ENCODE results near the gene MYRIP. TPM values are rescaled to one million over a fixed set of nuclear protein-coding genes. Genes with fewer than 3 reads are reported as not detected.

Gene MYRIP
- total and polyA plus RNA-seq, 10 of the 15 experiments (the other 5 are each of a cell fraction or from before 2014, with no cell fraction given): 0.03 to 0.08 (median 0.04) TPM; not detected in 6

DNA sequence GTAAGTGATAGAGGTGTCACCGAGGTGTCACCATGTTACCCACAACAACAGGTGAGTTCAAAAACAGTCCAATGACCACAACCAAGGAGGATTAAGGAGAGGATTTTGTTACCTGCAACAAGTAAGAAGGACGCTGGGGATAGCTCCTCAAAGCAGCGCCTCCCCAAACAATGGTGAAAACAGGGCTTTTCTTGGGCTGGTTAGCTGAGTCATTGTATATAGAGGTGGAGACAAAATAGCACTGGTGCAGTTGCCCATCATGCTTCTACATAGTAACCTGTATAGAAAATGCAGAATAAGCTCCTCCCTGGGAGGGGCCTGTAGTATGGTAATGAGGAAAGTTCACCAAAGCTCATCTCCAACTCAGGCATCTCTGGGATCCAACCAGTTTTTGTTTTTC lies 383.2 kb downstream of the MYRIP start (continued):
- TF ChIP-seq, protein P1, sequence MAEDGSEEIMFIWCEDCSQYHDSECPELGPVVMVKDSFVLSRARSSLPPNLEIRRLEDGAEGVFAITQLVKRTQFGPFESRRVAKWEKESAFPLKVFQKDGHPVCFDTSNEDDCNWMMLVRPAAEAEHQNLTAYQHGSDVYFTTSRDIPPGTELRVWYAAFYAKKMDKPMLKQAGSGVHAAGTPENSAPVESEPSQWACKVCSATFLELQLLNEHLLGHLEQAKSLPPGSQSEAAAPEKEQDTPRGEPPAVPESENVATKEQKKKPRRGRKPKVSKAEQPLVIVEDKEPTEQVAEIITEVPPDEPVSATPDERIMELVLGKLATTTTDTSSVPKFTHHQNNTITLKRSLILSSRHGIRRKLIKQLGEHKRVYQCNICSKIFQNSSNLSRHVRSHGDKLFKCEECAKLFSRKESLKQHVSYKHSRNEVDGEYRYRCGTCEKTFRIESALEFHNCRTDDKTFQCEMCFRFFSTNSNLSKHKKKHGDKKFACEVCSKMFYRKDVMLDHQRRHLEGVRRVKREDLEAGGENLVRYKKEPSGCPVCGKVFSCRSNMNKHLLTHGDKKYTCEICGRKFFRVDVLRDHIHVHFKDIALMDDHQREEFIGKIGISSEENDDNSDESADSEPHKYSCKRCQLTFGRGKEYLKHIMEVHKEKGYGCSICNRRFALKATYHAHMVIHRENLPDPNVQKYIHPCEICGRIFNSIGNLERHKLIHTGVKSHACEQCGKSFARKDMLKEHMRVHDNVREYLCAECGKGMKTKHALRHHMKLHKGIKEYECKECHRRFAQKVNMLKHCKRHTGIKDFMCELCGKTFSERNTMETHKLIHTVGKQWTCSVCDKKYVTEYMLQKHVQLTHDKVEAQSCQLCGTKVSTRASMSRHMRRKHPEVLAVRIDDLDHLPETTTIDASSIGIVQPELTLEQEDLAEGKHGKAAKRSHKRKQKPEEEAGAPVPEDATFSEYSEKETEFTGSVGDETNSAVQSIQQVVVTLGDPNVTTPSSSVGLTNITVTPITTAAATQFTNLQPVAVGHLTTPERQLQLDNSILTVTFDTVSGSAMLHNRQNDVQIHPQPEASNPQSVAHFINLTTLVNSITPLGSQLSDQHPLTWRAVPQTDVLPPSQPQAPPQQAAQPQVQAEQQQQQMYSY (CRISPR knock-in tag; IDR thresholded peaks at IDR 0.05): no peak
- TF ChIP-seq SMAD1 (IDR thresholded peaks at IDR 0.05; ENCODE audit: low read depth, partially characterized antibody) (no peak), BHLHE40 (IDR thresholded peaks at IDR 0.05; ENCODE audit: borderline replicate concordance in 1 of 2, low read depth in 2 of 2, low read length in 1 of 2) (no peak)

DNA sequence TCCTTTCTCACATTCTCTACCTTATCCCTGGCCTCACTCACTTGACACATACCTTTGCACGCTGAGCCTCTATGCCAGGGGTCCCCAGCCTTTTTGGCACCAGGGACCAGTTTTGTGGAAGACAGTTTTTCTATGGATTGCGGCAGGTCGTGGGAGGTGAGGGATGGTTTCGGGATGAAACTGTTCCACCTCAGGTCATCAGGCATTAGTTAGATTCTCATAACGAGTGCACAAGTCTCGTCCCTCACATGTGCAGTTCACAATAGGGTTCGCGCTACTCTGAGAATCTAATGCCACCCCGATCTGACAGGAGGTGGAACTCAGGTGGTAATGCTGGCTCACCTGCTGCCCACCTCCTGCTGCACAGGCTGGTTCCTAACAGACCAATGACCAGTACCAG lies 387.6 kb downstream of the MYRIP start:
- FAIRE-seq (no peak), DNase-seq (ENCODE audit: low read depth, low spot score) (no peak), ATAC-seq (no peak)
- in situ Hi-C loops (cut with MboI) (loop anchor here (25.0 kb wide), 1 partner anchor 1690 kb away; no protein-coding TSS in a partner anchor), intact Hi-C loops (cut with micrococcal nuclease; ENCODE audit: unreplicated experiment) (loop anchor here (10.0 kb wide), 1 partner anchor 258 kb away; the partner anchor contains the start of gene RPL14)
- Histone ChIP-seq H3K36me3 (ENCODE audit: control insufficient read depth in 2 of 2, insufficient read depth in 2 of 2, low read length in 1 of 2) (no peaks in the 10 kb centered on the region), H2AFZ (ENCODE audit: control insufficient read depth, low read depth, low read length) (no peak overlapping the region), H3K4me3 (no peak overlapping the region), H3K4me1 (ENCODE audit: control insufficient read depth, insufficient read depth, low read length) (no peaks in the 10 kb centered on the region), H3K27me3 (replicated peaks in 1 of 2; ENCODE audit: control insufficient read depth in 2 of 2, insufficient read depth in 2 of 2, low read length in 1 of 2) (no peaks in the 10 kb centered on the region), H3K79me2 (ENCODE audit: control insufficient read depth, insufficient read depth, low read length) (no peaks in the 10 kb centered on the region), H4K20me1 (ENCODE audit: control insufficient read depth, insufficient read depth) (no peaks in the 10 kb centered on the region), H3K9me3 (replicated peaks; ENCODE audit: control insufficient read depth, insufficient read depth, low read length) (no peaks in the 10 kb centered on the region), H3K9ac (ENCODE audit: control insufficient read depth, insufficient read depth, low read length) (no peak overlapping the region), H3K27ac (ENCODE audit: control insufficient read depth, insufficient read depth) (no peak overlapping the region), H3K4me2 (ENCODE audit: control insufficient read depth, insufficient read depth) (no peak overlapping the region)
- WGBS (ENCODE audit: insufficient coverage, insufficient replicate concordance, low lambda C conversion rate, missing lambda C conversion rate): 51% methylated on average over 9 of the region's 9 CpGs
- SMC1A ChIA-PET (ENCODE audit: uncharacterized antibody, unreplicated experiment): no interaction called here
- no TSS peak for BruUV-seq (replicated peaks)
- CTCF ChIA-PET: interaction anchor here (12.0 kb wide), 1 partner anchor 117 kb away, joined by 317 read pairs; the partner anchor contains the start of gene EIF1B
- POLR2A ChIA-PET: no interaction called here
- RAD21 ChIA-PET (ENCODE audit: unreplicated experiment): no interaction called here
- TF ChIP-seq SIN3A (IDR thresholded peaks at IDR 0.05; ENCODE audit: low read depth, low read length) (no peak), SMC3 (IDR thresholded peaks at IDR 0.05; ENCODE audit: borderline replicate concordance, low read length) (no peak), MYC (IDR thresholded peaks at IDR 0.05; ENCODE audit: insufficient read depth, insufficient read length, insufficient replicate concordance, low read length, severe bottlenecking) (no peak), JUND (IDR thresholded peaks at IDR 0.05; ENCODE audit: low read depth, low read length) (no peak), BCL11A (IDR thresholded peaks at IDR 0.05; ENCODE audit: low read depth, low read length) (no peak), SUZ12 (IDR thresholded peaks at IDR 0.05; ENCODE audit: unreplicated experiment) (no peak), RBBP5 (conservative IDR thresholded peaks at IDR 0.05) (no peak), NFYB (IDR thresholded peaks at IDR 0.05; ENCODE audit: insufficient read depth, low read depth, low read length) (no peak), ATF7 (IDR thresholded peaks at IDR 0.05; ENCODE audit: low read depth) (no peak), MLLT1 (IDR thresholded peaks at IDR 0.05) (no peak), SREBF1 (IDR thresholded peaks at IDR 0.05; ENCODE audit: low read length) (no peak)
- TF ChIP-seq, protein P2, sequence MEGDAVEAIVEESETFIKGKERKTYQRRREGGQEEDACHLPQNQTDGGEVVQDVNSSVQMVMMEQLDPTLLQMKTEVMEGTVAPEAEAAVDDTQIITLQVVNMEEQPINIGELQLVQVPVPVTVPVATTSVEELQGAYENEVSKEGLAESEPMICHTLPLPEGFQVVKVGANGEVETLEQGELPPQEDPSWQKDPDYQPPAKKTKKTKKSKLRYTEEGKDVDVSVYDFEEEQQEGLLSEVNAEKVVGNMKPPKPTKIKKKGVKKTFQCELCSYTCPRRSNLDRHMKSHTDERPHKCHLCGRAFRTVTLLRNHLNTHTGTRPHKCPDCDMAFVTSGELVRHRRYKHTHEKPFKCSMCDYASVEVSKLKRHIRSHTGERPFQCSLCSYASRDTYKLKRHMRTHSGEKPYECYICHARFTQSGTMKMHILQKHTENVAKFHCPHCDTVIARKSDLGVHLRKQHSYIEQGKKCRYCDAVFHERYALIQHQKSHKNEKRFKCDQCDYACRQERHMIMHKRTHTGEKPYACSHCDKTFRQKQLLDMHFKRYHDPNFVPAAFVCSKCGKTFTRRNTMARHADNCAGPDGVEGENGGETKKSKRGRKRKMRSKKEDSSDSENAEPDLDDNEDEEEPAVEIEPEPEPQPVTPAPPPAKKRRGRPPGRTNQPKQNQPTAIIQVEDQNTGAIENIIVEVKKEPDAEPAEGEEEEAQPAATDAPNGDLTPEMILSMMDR (IDR thresholded peaks at IDR 0.05 in 2 of 3, conservative IDR thresholded peaks at IDR 0.05 in 1 of 3; ENCODE audit: control insufficient read depth in 2 of 3, extremely low read depth in 1 of 3, insufficient read depth in 1 of 3, low read depth in 3 of 3, low read length in 3 of 3): no peak

Data from GM12878 (cell line).